GM19099 (cell line): ENCODE measurements around the gene PADI2.
A peak's percentile ranks its signal among the peaks of the same experiment; 100 is the strongest.

Experiments used
- POLR2A ChIP-seq: IDR thresholded peaks from 3 replicates; pipeline ENCODE4 v1.6.1; 2011; ENCODE audit warnings: low read depth; ENCODE audit not compliant: insufficient read length; ENCODE audit errors: extremely low read depth

PADI2 gene

GRCh38 chr1:17066361-17067068, 52.7 kb downstream of the PADI2 start:
- no peak for TF ChIP-seq POLR2A

DNA sequence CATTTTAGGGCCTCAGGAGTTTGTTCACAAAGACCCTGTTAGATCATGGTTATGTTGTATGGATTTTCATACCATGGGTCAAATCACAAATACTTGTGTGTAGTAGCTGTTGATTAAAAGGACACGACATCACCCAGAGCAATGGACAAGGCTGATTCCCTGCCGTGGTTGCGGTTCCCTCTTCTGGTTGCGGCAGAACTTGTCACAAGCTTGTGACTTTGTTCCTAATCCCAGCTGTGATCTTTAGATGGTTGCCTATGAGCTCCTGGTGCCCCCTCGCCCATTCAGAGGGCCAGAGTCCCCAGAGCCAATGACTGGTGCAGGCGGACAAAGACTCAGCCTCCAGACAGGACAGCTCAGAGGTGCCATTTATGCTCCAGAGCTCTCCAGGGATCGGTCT, 53.6 kb downstream of the PADI2 start:
- TF ChIP-seq POLR2A = no peak

DNA sequence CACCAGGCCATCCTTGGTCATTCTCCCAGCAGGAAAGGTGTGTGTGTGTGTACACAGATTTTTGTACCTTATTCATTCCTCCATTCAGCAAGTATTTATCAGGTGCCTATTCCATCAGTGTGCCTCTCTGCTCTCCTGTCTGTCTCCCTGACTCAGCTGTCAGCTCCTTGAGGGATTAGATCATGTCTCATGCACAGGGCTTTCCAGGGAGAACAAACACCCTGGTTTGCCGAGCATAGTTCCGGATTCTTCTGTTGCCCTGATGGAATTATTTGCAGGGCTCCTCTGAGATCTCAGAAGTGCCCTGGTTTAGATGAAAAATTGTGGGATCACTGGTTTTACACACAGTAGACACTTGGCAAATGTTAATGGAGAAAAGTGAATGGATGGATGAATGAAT, 57.4 kb downstream of the PADI2 start:
- TF ChIP-seq POLR2A = no peak

- TF ChIP-seq POLR2A = no peak
Measured at GRCh38 chr1:17061486-17061885, 57.8 kb downstream of the PADI2 start.

GRCh38 chr1:17060306-17060749, 58.9 kb downstream of the PADI2 start:
- TF ChIP-seq POLR2A = no peak

- no peak for TF ChIP-seq POLR2A
Measured at GRCh38 chr1:17059391-17060305, 59.6 kb downstream of the PADI2 start.

DNA sequence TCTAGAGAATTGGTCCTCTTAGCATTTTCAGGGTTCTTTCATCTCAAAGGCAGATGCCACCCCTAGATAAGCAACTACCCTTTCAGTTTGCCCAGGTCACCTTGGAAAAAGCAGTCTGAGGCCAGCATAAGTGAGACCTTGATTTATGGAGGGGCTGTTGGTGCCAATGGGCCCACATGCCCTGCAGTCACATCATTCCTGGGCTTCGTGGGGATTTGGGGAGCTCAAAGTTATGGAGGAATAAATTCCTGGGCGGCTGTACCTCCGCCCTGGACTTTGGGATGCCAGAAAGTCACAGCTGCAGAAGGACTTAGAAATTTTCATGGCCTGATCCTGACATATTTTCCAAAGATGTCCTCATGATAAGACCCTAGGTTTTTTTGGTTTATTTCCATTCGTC, 62.7 kb downstream of the PADI2 start:
- TF ChIP-seq POLR2A = no peak

DNA sequence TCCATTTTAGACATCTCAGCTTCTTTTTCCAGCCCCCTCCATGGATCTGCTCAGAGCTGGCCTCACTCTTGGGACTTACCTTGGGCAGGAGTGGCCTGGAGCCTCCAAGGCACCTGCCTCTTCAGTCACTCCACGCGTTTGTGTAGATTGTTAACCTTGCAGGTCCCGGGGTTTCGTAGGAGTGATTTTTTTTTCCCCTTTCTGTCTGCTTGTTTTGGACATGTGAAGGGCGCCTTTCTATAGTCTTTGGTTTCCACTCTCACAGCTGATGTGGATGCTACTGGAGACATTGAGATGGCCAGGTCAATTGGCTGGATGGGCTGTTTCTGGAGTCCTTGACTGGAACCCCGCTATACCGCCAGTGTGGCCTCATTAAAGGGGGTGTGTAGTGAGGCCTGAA, 63.5 kb downstream of the PADI2 start:
- TF ChIP-seq POLR2A = no peak

- peak; percentile 83 for TF ChIP-seq POLR2A
Measured at GRCh38 chr1:17053685-17054410, 65.4 kb downstream of the PADI2 start, which contains the start of gene SDHB. Gene SDHB (minus strand): TSS chr1:17054032. CDS start chr1:17054019, 13 bp downstream.

DNA sequence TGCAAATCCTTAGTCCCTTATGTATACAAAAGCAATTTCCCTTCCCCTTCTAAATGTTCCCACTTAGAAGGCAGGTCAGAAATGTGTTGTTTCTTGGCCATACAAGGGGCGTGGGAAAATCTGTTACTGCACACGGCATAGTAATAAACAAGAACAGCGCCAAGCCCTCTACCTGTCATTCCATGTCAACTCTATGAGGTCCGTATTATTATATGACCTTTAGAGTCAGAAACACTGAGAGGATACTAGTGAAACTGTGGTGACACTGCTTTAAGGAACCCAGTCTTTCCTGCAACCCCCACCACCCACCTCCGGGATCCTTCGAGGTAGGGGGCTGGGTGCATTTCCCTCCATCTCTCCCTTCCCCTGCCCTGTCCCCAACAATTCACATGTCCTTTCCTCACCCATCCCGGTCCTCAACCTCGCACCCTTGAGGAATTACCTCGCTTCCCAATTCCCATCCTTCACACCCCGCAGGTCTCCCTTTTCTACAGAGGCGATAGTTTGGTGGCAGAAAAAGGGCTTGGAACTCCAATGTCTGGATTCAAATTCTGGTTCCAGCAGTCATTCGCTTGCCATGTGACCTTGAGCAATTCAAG, 66.1 kb downstream of the PADI2 start:
- TF ChIP-seq POLR2A = no peak

DNA sequence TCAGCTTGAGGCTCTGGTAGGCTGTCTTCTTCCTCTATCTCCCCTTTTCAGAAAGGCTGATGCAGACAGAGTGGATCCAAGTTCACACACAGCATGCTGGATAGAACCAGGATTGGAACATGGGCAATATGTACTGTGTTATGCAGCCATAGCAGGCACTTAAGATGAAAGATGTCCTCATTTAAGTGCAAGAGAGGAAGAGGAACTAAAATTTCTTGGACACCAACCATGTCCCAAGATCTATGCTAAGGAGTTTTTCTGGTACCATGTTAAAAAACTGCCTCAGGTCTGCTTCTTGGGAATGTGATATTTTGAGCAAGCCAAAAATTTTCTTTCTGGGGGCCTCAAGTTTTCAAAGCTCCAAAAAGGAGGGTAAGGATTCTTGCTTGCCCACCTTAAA, 66.6 kb downstream of the PADI2 start:
- no peak for TF ChIP-seq POLR2A

DNA sequence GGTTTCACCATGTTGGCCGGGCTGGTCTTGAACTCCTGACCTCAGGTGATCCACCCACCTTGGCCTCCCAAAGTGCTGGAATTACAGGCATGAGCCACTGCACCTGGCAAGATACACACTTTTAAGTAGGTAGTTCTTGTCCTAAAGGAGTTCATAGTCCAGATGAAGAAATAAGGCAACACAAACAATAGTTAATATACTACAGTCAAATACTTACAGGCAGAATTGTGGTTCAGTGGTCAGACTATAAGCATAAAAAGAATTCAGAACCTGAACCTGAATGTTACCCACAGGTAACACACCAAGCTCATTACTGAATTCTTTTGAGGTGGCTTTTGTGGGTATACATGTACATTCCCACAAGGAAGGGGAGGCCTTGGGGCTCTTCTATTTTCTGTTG, 67.2 kb downstream of the PADI2 start:
- TF ChIP-seq POLR2A = no peak

DNA sequence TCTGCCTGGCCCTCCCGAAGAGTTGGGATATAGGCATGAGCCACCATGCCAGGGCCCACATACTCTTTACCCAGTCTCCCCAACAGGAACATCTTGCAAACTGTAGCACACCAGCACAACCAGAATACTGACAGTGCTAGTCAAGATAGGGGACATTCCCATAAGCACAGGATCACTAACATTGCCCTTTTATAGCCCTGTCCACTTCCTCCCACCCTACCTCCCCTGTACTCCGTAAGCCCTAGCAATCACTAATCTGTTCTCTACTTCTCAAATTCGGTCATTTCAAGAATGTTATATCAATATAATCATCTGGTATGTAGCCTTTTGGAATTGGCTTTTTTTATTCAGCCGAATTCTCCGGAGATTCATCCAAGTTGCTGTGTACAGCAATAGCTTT, 71.3 kb downstream of the PADI2 start:
- TF ChIP-seq POLR2A = no peak

DNA sequence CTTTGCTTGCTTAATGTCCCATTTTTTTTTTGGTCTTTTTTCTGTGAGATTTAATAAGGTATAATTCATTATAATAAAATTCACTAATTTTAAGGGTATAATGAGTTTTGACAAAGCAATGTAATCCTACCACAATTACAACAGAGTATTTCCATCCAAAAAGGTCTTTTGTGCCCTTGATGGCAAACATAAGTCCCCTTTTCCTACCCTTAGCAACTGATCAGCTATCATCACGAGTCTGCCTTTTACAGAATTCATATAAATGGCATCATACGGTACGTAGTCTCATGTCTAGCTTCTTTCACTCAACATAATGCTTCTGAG, 73.0 kb downstream of the PADI2 start:
- no peak for TF ChIP-seq POLR2A
